Bronchial epithelial cell (primary cell): ENCODE measurements around the gene PPIL4. TPM values are rescaled to one million over a fixed set of nuclear protein-coding genes. Genes with fewer than 3 reads are reported as not detected.

Experiments
- DNase-seq: peaks from one replicate; pipeline ENCODE4 v3.0.0-alpha.2; 2010; ENCODE audit warnings: low read depth
- FAIRE-seq: peaks from 2 replicates; lab custom pipeline; 2011; peaks lifted over from hg19 to GRCh38; lab: Jason Lieb, UNC
- H3K27me3 ChIP-seq: 2 replicates; pipeline ENCODE4 v1.5.1; 2011; ENCODE audit warnings: low read length; ENCODE audit not compliant: control insufficient read depth, insufficient read depth
- H3K36me3 ChIP-seq: 2 replicates; pipeline ENCODE4 v1.5.1; 2011; ENCODE audit warnings: low read length; ENCODE audit not compliant: control insufficient read depth, insufficient read depth
- H3K4me3 ChIP-seq: 2 replicates; pipeline ENCODE4 v1.5.1; 2011; ENCODE audit warnings: mild to moderate bottlenecking, low read depth, low read length, control low read depth
- CTCF ChIP-seq: IDR thresholded peaks from 2 replicates; pipeline ENCODE4 v1.5.1; 2011; ENCODE audit warnings: mild to moderate bottlenecking, moderate library complexity, low read length, control low read depth, inconsistent platforms; ENCODE audit not compliant: insufficient read depth, severe bottlenecking
- total RNA-seq: library from RNA; depleted of rRNA; stranded (reverse); fragments of >200 nt; gene quantifications from 2 replicates; pipeline ENCODE4 v1.2.1, GENCODE V29; 2014

PPIL4 gene
- total RNA-seq, 1 donor from 2014 or later = 19.7 TPM

DNA sequence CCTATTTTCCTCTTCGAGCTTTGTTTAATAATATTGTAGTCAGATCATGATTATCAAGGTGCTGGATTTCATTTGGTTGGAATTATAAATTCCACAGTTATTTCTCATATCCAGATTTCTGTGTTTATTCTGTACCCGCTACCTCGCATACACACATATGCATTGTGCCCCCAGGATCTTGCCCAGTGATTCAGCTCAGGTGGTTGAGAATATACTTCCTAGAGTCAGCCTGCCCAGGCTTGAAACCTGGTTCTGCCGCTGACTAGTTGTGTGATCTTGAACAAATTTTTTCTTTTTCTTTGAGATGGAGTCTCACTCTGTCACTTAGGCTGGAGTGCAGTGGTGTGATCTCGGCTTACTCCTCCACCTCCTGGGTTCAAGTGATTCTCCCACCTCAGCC lies 35.0 kb upstream of the PPIL4 start:
- FAIRE-seq (no peak), DNase-seq (peak; percentile 93)
- Histone ChIP-seq H3K4me3 (no peak overlapping the region), H3K27me3 (no peaks in the 10 kb centered on the region), H3K36me3 (peaks cover 1% of the 10 kb centered on the region)
- no peak for TF ChIP-seq CTCF

DNA sequence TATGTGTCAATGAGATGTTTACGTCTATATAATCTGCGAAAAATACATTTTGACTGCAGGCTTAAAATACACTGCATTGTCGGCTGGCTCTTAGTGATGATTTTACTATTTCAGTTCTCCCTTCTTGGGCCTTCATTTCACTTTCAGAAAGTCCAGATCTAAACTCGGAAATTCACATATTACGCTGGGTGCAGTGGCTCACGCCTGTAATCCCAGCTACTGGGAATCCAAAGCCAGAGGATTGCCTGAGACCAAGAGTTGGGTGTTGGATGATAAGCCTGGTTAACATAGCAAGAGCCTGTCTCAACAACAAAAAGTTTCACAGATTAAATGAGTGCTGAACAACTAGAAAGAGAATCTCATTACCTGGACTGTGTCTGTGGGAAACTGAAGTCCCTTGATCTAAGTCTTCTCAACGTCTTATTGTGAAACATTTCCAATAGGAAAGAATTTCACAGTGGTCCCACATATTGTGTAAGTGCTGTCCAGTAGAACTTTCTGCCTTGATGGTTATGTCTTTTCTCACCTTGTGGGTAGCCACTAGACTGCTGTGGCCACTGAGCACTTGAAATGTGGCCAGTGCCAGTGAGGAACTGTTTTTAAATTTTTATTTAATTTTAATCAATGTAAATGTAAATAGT lies 22.2 kb upstream of the PPIL4 start:
- no peak for TF ChIP-seq CTCF
- no peak for FAIRE-seq
- no peaks in the 10 kb centered on the region for H3K27me3 ChIP-seq

DNA sequence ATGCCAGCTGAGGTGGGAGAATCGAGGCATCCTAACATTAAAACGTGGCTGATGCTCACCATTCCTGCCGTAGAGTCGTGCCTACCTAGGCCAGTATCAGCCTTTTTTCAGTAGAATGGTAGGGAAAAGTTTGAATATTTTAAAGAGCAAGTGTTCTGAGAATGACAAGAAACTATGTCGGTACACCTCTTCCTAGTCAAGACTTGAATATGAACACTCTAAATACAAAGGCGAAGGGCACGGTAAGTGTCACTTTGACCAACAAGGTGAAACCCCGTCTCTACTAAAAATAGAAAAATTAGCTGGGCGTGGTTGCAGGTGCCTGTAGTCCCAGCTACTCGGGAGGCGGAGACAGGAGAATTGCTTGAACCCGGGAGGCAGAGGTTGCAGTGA lies 21.3 kb upstream of the PPIL4 start:
- no peak for DNase-seq
- TF ChIP-seq CTCF = no peak
- FAIRE-seq = no peak
- Histone ChIP-seq H3K4me3 (peak overlapping the region; percentile 71), H3K27me3 (no peaks in the 10 kb centered on the region), H3K36me3 (no peaks in the 10 kb centered on the region)

More for the DNA sequence above, 22.2 kb upstream of the PPIL4 start:
- H3K36me3 ChIP-seq = no peaks in the 10 kb centered on the region
- DNase-seq = no peak
- H3K4me3 ChIP-seq = no peak overlapping the region

GRCh38 chr6:149566410-149567193 lies 20.8 kb upstream of the PPIL4 start:
- Histone ChIP-seq H3K4me3 (peak overlapping the region; percentile 71), H3K36me3 (no peaks in the 10 kb centered on the region), H3K27me3 (no peaks in the 10 kb centered on the region)
- no peak for FAIRE-seq
- TF ChIP-seq CTCF = no peak
- DNase-seq = no peak

DNA sequence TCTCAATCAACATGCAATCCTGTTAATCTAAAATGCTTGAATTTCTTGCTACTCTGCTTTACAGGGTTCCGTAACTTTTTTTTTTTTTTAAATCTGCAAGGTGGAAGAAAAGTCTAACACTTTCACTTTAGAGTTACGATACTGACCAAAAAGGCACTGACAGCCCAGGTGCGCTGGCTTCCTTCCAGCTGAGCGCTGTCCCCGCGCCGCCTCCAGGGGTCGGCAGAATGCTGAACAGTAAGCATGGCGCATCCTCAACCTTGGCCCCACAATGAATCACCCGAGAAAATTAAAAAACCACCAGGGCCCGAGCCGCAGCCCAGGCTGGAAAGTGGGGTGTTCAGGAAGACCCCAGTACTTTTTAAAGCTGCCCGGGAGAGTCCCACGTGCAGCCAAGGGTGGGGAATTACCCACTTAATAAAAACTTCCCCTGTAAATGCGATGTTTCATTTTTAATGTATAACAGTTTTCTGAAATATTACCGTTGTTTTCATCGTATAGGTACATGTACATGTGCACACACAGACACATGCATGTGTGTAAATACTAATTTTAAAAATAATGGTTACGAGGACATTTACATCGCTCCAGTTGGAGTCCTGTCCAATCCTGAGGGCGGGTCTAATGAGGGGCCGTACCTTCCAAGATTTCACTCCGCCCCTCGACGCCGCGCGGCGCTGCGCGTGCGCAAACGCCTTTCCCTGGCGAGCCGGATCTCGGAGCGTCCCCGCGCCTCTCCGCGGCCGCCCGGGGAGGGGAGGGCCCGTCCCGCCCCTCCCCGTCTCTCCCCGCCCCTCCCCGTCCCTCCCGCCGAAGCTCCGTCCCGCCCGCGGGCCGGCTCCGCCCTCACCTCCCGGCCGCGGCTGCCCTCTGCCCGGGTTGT lies 19.9 kb upstream of the PPIL4 start, which contains the start of gene GINM1:
GINM1 (plus strand) TSS at position 849 of the 883 bp plus-strand sequence. CDS start 40 bp downstream, outside the sequence.
- no peaks in the 10 kb centered on the region for H3K36me3 ChIP-seq
- DNase-seq (peak; percentile 88), FAIRE-seq (no peak)
- H3K4me3 ChIP-seq = peak within 1 kb of the TSS; percentile 71
- H3K27me3 ChIP-seq = no peaks in the 10 kb centered on the region
- TF ChIP-seq CTCF = peak; percentile 69
